Neural crest cell (in vitro differentiated cells): Measurements from ENCODE around the gene REX1BD. TPM values are rescaled to one million over a fixed set of nuclear protein-coding genes. Genes with fewer than 3 reads are reported as not detected.

Experiments used
- DNase-seq: peaks from one replicate; pipeline ENCODE4 v3.0.0; 2021; ENCODE audit warnings: low read depth, mixed read lengths, low spot score
- H3K27ac Mint-ChIP-seq: one replicate; pipeline ENCODE4 v1.8.0; 2021; ENCODE audit warnings: mild to moderate bottlenecking, mixed read lengths; ENCODE audit not compliant: unreplicated experiment
- H3K27me3 Mint-ChIP-seq: 2 replicates; pipeline ENCODE4 v1.8.0; 2021; ENCODE audit warnings: low read depth, mild to moderate bottlenecking, mixed read lengths
- H3K36me3 Mint-ChIP-seq: 2 replicates; pipeline ENCODE4 v1.8.0; 2021; ENCODE audit warnings: low read depth, mild to moderate bottlenecking, mixed read lengths
- H3K4me1 Mint-ChIP-seq: 2 replicates; pipeline ENCODE4 v1.8.0; 2021; ENCODE audit warnings: mixed read lengths
- H3K4me3 Mint-ChIP-seq: one replicate; pipeline ENCODE4 v1.8.0; 2021; ENCODE audit warnings: mild to moderate bottlenecking, mixed read lengths
- H3K9me3 Mint-ChIP-seq: 2 replicates; pipeline ENCODE4 v1.8.0; 2021; ENCODE audit warnings: mixed read lengths
- total RNA-seq: library from RNA; stranded (reverse); gene quantifications from 2 replicates; pipeline ENCODE4 v1.2.1, GENCODE V29; 2021
- TF ChIP-seq, protein P1 (sequence below): fragments of 200-600 bp; sonication (generic); conservative IDR thresholded peaks from 2 replicates; pipeline ENCODE4 v1.5.0; 2021; ENCODE audit warnings: antibody characterized with exemption, mild to moderate bottlenecking

REX1BD gene
- total RNA-seq, 1 donor from 2014 or later = 71.9 TPM

- Mint-ChIP-seq H3K27me3 (no peaks in the 10 kb centered on the region), H3K4me3 (peak overlapping the region; percentile 81), H3K27ac (peak overlapping the region; percentile 65), H3K4me1 (peaks cover 23% of the 10 kb centered on the region), H3K9me3 (no peaks in the 10 kb centered on the region), H3K36me3 (no peaks in the 10 kb centered on the region)
- TF ChIP-seq, protein P1, sequence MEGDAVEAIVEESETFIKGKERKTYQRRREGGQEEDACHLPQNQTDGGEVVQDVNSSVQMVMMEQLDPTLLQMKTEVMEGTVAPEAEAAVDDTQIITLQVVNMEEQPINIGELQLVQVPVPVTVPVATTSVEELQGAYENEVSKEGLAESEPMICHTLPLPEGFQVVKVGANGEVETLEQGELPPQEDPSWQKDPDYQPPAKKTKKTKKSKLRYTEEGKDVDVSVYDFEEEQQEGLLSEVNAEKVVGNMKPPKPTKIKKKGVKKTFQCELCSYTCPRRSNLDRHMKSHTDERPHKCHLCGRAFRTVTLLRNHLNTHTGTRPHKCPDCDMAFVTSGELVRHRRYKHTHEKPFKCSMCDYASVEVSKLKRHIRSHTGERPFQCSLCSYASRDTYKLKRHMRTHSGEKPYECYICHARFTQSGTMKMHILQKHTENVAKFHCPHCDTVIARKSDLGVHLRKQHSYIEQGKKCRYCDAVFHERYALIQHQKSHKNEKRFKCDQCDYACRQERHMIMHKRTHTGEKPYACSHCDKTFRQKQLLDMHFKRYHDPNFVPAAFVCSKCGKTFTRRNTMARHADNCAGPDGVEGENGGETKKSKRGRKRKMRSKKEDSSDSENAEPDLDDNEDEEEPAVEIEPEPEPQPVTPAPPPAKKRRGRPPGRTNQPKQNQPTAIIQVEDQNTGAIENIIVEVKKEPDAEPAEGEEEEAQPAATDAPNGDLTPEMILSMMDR = no peak
- no peak for DNase-seq
These were observed 46.2 kb downstream of the REX1BD start for GRCh38 chr19:18634612-18635297.

DNA sequence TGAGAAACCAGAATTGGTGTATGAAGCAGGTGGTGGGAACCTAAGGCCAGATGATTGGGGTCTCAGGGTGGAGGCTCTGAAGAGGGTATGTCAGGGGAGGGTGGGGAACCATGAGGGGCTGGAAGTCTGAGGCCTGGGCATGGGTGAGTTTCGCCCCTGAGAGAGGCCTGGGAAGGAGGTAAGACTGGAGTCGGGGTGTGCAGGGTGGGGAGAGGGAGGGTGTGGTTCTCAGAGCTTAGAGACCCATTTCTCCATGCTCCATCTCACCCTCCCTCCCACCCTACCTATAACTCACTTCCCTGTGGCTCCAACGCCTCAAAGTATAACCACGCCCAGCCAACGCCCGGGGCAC, 47.2 kb downstream of the REX1BD start:
- no peak for DNase-seq
- no peak overlapping the region for H3K27ac Mint-ChIP-seq

GRCh38 chr19:18636183-18636968, 47.8 kb downstream of the REX1BD start:
- Mint-ChIP-seq H3K27me3 (no peaks in the 10 kb centered on the region), H3K4me1 (peaks cover 21% of the 10 kb centered on the region), H3K4me3 (peak overlapping the region; percentile 97), H3K9me3 (no peaks in the 10 kb centered on the region), H3K27ac (no peak overlapping the region), H3K36me3 (no peaks in the 10 kb centered on the region)
- peak; percentile 99 for DNase-seq
- TF ChIP-seq, protein P1 = no peak

More for the DNA sequence above, 47.2 kb downstream of the REX1BD start:
- Mint-ChIP-seq H3K36me3 (no peaks in the 10 kb centered on the region), H3K4me3 (peak overlapping the region; percentile 97), H3K27me3 (no peaks in the 10 kb centered on the region), H3K9me3 (no peaks in the 10 kb centered on the region), H3K4me1 (peaks cover 21% of the 10 kb centered on the region)
- TF ChIP-seq, protein P1 = no peak

DNA sequence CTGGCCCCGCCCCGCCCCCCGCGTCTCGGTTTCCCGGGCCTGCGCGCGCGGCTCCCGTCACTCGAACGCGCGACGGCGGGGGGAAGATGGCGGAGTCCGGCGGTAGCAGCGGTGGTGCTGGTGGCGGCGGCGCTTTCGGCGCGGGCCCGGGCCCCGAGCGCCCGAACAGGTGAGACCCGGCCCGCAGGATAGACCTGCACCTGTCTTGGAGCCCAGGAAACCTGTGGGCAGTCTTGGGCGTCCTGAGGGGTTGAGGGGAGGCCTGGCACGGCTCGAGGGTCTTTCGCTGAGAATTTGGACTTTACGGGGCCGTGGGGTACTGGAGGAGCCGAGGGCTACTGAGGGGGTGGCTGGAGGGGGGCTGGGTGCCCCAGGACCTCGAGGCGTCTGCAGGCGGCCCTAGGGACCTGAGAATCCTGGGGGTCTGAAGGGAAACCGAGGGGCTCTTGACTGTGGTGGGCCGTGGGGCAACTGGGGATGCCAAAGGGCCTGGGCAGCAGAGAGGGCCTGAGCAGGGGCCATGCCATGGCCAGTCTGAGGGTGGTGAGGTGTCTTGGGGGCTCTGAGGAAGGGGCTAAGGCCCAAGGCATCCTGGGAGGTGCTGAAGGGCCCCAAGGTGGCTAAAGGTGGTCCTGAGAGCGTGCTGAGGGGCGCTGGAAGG, 48.5 kb downstream of the REX1BD start, which contains the start of gene KLHL26:
Gene KLHL26, plus strand, starts transcription at position 60 of the 661 bp plus-strand sequence. Its CDS starts 27 bp downstream, at position 87.
- H3K4me3 Mint-ChIP-seq = peak within 1 kb of the TSS; percentile 97

More for the DNA sequence above, 48.5 kb downstream of the REX1BD start, which contains the start of gene KLHL26:
- H3K36me3 Mint-ChIP-seq = no peaks in the 10 kb centered on the region
- no peaks in the 10 kb centered on the region for H3K9me3 Mint-ChIP-seq
- no peaks in the 10 kb centered on the region for H3K27me3 Mint-ChIP-seq
- DNase-seq = no peak
- TF ChIP-seq, protein P1 = no peak
- H3K27ac Mint-ChIP-seq = peak within 1 kb of the TSS; percentile 27
- peaks cover 21% of the 10 kb centered on the region for H3K4me1 Mint-ChIP-seq
